Activated gamma-delta T cell (primary cell): Measurements from ENCODE around the gene CADM2.
"Not testable (repeated sequence)": the region's sequence is repeated elsewhere in the genome, so short reads cannot be mapped to it uniquely, and the experiment has no call there.

Experiments used
- DNase-seq: peaks from one replicate; lab custom pipeline; 2025; lab: John Stamatoyannopoulos, UW

CADM2 gene

DNA sequence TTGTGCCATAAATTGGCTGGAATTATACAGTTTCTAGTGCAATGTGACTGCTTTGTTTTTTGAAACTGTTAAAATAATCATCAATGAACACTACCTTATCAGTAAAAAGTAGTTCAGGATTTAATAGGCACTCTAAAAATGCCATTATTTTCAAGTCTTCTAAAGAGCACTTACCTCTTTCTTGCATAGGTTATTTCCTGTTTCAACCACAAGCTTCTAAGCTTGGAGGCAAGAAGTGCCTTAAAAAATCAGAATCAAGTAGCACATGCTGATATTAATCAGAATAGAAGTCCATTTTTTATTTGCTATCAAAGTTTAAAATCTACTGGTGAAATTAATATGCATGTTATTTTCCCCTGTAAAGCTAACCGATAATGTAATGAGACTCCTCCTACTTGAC, 991.6 kb downstream of the CADM2 start:
- DNase-seq, result no peak

DNA sequence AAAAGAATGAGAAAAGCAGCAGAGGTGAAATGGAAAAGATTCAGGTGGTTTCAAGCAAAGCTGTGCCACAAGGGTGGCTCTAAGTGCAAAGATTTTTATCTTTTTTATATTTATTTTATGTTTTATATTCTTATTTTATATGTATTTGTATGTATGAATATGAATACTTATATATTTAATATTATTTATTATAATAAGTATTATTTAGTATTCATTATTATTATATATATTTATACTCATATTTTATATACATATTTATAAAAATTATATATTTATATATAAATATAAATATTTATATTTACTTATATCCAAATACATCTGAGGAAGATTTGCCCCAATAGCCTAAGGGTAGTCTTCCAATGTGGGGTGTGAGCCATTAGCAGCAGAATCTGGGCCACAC, 1002.0 kb downstream of the CADM2 start:
- DNase-seq, result no peak

GRCh38 chr3:85977615-85978338, 1019.0 kb downstream of the CADM2 start:
- DNase-seq, result no peak

- DNase-seq, result no peak
These were observed 1020.2 kb downstream of the CADM2 start for GRCh38 chr3:85979034-85979433.

DNA sequence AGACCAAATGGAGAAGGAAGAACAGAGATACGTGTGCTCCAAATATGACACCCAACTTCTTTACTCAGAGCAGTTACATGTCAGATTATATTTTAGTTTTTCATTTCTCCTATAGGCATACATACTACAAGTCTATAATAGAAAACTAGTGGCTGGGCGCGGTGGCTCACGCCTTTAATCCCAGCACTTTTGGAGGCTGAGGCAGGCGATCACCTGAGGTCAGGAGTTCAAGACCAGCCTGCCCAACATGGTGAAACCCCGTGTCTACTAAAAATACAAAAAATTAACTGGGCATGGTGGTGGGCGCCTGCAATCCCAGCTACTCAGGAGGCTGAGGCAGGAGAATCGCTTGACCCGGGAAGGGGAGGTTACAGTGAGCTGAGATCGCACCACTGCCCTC, 1030.8 kb downstream of the CADM2 start:
- DNase-seq, result not testable (repeated sequence)

DNA sequence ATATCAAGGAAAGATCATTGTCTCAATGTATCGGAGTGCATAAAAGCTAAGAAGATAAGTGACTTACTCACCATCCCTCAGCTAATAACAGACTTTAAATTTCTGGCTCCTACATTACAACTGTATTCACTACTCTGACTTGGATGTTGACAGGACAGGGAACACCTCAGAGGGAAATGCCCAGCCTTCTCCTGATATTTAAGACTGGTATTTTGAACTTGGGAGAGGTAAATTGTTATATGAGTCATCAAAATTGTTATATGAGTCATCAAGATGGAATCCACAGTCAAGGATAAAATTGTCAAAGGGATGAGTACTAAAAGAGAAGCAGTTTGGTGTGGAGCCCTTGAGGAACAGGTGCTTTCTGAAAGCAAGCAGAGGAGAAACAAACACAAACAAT, 1070.8 kb downstream of the CADM2 start:
- DNase-seq, result no peak

DNA sequence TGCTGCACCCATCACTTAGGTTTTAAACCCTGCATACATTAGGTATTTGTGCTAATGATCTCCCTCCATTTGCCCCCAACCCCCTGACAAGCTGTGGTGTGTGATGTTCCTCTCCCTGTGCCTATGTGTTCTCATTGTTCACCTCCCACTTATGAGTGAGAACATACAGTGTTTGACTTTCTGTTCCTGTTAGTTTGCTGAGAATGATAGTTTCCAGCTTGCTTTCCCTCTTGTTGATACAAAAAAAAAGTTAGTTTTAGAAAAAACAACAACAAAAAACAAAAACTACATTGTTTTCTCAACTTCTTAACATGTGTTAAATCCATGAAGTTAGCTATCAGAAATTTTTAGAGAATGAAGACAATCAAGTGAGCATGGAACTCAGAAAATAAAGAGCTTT, 1079.1 kb downstream of the CADM2 start:
- no peak for DNase-seq

DNA sequence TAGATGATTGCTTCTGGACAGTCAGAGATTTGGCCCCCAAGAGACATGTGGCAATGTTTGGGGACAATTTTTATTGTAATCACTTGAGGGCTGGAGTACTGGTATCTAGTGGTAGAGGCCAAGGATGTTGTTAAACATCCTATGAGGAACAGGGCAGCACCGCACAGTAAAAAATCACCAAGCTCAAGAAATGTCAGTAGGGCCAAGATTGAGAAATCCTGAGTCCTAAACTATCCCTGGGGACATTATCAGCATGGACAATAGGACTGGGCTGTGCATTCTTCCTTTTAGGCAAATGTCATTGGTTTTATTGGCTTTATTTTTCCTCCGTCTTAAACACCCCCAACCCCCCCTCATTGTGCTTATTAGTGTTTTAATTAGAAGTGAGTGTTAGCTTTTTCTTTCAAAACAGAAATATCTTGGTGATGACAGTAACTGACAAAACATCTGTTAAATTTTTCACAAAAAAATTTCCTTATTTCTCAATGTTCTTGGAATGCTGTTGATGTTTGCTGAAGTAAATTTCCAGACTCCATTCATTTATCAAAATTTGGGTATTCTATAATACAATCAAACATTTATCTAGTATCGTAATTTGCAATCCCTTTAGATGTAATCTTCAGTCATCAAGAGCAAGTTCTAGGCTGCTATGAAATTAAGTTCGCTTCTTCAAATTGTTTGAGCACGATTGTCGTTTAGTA, 1087.8 kb downstream of the CADM2 start:
- no peak for DNase-seq

DNA sequence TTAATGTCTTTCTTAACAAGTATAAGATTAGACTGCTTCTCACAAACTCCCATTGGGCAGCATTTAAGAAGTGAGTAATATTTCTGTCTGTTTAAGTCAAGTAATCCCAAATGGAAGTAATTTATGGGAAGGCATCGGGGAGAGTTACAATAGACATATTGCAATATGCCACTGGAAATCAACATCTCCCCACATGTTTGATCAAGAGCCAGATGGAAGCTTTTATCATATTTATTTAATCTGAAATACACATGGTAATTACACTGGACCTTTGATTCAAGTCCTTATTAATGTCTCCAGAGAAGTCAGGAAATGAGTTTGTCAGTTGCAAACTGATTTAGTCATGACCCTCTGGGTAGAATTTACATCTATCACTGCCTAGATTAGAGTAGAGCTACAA, 1088.4 kb downstream of the CADM2 start:
- no peak for DNase-seq

- no peak for DNase-seq
These were observed 1092.3 kb downstream of the CADM2 start for GRCh38 chr3:86051058-86051457.

DNA sequence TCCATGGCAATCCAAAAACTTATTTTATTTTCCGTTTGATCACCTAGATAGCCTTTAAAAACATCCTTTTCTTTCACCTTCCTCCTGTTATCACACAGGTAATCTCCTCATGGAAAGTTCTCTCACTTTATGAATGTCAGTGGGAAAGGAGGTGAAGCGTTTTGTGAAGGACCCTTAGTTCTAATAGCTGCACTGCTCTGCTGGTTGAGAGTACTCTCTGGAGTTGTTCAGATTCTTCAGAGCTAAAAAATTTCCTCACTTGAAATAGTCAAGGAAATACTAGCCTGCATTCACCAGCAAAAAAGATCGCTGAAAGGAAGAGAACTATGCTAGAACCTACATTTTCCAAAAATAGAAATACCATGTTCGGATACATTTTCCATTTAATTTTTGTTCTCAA, 1097.2 kb downstream of the CADM2 start:
- DNase-seq, result no peak

DNA sequence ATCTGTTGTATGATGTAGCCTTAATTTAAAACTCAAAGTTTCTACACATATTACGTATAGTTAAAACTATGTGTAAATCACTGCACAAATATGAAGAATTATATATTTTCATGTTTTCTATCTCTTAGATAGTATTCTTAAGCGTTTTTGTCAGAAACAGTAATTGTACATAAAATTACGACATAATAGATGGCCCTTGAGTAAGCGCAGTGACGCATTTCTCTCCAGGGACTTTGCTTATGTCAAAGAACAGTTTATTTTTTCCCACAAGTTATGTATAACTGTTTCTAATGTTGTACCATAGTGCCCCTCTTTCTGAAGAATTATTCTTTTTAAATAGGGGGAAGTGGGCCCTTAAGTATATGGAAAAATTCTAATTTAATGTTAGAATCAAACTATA, 1098.2 kb downstream of the CADM2 start:
- DNase-seq, result no peak

DNA sequence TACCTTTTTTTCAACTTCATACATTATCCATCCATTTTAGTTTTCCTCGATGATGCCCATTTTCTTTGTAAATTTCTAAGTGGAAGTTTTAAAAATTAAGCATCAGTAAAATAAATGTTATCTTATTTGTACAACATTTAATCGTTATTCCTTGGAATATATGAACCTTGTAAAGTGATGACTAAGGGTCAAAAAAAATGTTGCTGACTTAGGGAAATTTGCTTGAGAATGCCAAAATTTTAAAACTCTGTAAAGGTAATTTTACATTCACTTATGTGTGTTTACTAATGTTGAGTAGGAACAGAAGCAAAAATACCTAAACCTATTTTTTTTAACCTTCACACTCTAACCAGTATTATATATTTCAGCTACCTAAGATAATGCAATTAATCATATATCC, 1115.0 kb downstream of the CADM2 start:
- no peak for DNase-seq

- no peak for DNase-seq
These were observed 1128.5 kb downstream of the CADM2 start for GRCh38 chr3:86087160-86087871.

DNA sequence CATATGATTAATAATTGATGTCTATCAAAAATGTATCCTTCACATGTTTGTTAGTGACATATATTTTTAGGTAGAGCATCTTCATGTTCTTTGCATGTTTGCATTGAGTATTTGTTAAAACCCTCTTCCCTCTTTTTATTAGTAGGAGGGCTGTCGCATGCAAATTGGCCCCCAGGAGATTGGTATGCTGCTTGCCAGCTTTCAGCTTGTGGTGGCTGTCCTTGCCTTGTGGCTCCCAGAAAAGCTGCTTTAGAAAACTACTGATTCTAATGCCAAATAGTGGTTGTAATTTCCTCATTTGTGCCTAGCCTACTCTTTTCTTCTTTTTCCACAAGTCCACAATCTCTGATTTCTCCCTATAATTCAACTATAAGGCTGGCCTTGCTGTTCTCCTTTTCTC, 1145.4 kb downstream of the CADM2 start:
- DNase-seq, result no peak

DNA sequence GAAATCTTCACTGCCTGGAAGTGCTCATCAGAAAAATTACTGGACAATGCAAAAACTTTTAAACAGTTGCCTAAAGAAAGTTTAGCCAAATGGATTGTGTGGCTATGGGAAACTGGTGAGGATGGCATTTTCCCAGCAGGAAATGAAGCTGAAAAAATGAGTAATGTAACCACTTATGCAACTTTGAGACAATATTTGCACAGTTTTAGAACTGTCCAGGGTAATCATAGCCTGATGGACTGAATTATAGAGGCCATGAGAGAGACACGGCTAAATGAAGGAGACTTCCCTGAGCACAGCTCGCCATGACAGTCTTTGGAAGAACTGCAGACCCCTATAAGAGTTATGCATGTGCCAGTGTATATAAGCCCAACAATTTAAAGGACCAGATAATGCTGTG, 1150.6 kb downstream of the CADM2 start:
- no peak for DNase-seq
